HepG2 (cell line): ENCODE results near the gene POLN. TPM values are rescaled to one million over a fixed set of nuclear protein-coding genes. Genes with fewer than 3 reads are reported as not detected.
A peak's percentile ranks its signal among the peaks of the same experiment; 100 is the strongest.

Source experiments
- ATAC-seq: fragments of 200-7000 bp; cut with Tn5 transposase; 3 replicates; pipeline ENCODE4 v1.9.1; 2020; ENCODE audit warnings: mild to moderate bottlenecking, moderate library complexity
- BruUV-seq: library from RNA; stranded (reverse); fragments of 400-500 nt; replicated peaks from 2 replicates; lab custom pipeline; 2021; lab: Mats Ljungman, UMichigan
- CTCF ChIA-PET: fragments of 300-600 bp; formaldehyde crosslinking; extraction: SDS; loops from one replicate; lab custom pipeline; 2021; ENCODE audit warnings: low total read pairs, inconsistent platforms, low intra/inter-chr PET ratio; lab: Yijun Ruan, JAX
- POLR2A ChIA-PET: fragments of 350-600 bp; sonication (Branson Sonifier 250); formaldehyde crosslinking; loops from one replicate; lab custom pipeline; 2020; ENCODE audit warnings: antibody characterized with exemption, inconsistent platforms; lab: Yijun Ruan, JAX
- DNase-seq: peaks from one replicate; pipeline ENCODE4 v3.0.0-alpha.2; 2015; ENCODE audit warnings: low spot score
- FAIRE-seq: peaks from 3 replicates; lab custom pipeline; 2011; peaks lifted over from hg19 to GRCh38; lab: Jason Lieb, UNC
- H2AFZ ChIP-seq: one replicate; pipeline ENCODE4 v1.6.1; 2011; ENCODE audit warnings: low read length, inconsistent platforms
- H3K27ac ChIP-seq: fragments of 300-600 bp; 3 replicates; pipeline ENCODE4 v1.8.0; 2011; ENCODE audit warnings: mixed run types, mild to moderate bottlenecking, mixed read lengths, low read length, inconsistent platforms; ENCODE audit not compliant: insufficient read depth; ENCODE audit errors: extremely low read length
- H3K27me3 ChIP-seq, 2 experiments: fragments of 200-600 bp in 1 of 2; 2 replicates in 1 of 2; 3 replicates in 1 of 2; pipeline versions ENCODE4 v1.6.0 to v1.8.0; 2011; ENCODE audit warnings: low read length in 2 of 2, mild to moderate bottlenecking in 2 of 2, moderate library complexity in 2 of 2, inconsistent platforms in 1 of 2; ENCODE audit not compliant: insufficient read depth in 2 of 2, control insufficient read depth in 1 of 2
- H3K36me3 ChIP-seq, 2 experiments: fragments of 200-600 bp in 1 of 2; replicated peaks in 1 of 2; 2 replicates in 1 of 2; 3 replicates in 1 of 2; pipeline versions ENCODE4 v1.5.1 to v1.8.0; 2011; ENCODE audit warnings: low read length in 2 of 2, inconsistent platforms in 1 of 2; ENCODE audit not compliant: insufficient read depth in 2 of 2, control insufficient read depth in 1 of 2
- H3K4me1 ChIP-seq: 2 replicates; pipeline ENCODE4 v1.5.1; 2012; ENCODE audit warnings: low read length, inconsistent platforms; ENCODE audit not compliant: insufficient read depth
- H3K4me2 ChIP-seq: 2 replicates; pipeline ENCODE4 v1.6.0; 2011; ENCODE audit warnings: low read depth, low read length, inconsistent platforms
- H3K4me3 ChIP-seq, 3 experiments: fragments of 200-600 bp in 1 of 3; sonication (generic), shearing (Covaris generic) in 1 of 3; replicated peaks in 1 of 3; 2 replicates each; pipeline ENCODE4 v1.5.1; 2011 to 2016; ENCODE audit warnings: low read length in 3 of 3, inconsistent platforms in 2 of 3, low read depth in 2 of 3, mild to moderate bottlenecking in 2 of 3, control low read depth in 1 of 3, mixed read lengths in 1 of 3; ENCODE audit not compliant: insufficient read depth in 1 of 3
- H3K79me2 ChIP-seq: one replicate; pipeline ENCODE4 v1.6.1; 2011; ENCODE audit warnings: low read length, inconsistent platforms; ENCODE audit not compliant: insufficient read depth
- H3K9ac ChIP-seq: 2 replicates; pipeline ENCODE4 v1.6.0; 2011; ENCODE audit warnings: mild to moderate bottlenecking, low read depth, low read length, inconsistent platforms; ENCODE audit not compliant: insufficient read depth
- H3K9me3 ChIP-seq: 2 replicates; pipeline ENCODE4 v1.5.1; 2012; ENCODE audit warnings: mild to moderate bottlenecking, low read length
- H4K20me1 ChIP-seq: 2 replicates; pipeline ENCODE4 v1.6.0; 2011; ENCODE audit warnings: inconsistent platforms, mild to moderate bottlenecking, low read length, moderate library complexity; ENCODE audit not compliant: insufficient read depth
- AKNA ChIP-seq: sonication (generic); formaldehyde crosslinking; IDR thresholded peaks from 2 replicates; pipeline ENCODE4 v1.4.0; 2020; ENCODE audit warnings: missing genetic modification reagents, borderline replicate concordance
- CENPBD1 ChIP-seq: sonication (generic); formaldehyde crosslinking; IDR thresholded peaks from 2 replicates; pipeline ENCODE4 v1.8.0; 2022; ENCODE audit warnings: missing genetic modification reagents, low read depth, mild to moderate bottlenecking, borderline replicate concordance
- EHMT2 ChIP-seq: fragments of 200-600 bp; sonication (generic); IDR thresholded peaks from 2 replicates; pipeline ENCODE4 v1.7.0; 2017; ENCODE audit warnings: antibody characterized with exemption, low read depth, low read length, borderline replicate concordance
- ERF ChIP-seq: IDR thresholded peaks from 2 replicates; pipeline ENCODE4 v1.6.1; 2018; ENCODE audit warnings: missing biosample characterization, missing genetic modification reagents
- GZF1 ChIP-seq: sonication (generic); formaldehyde crosslinking; IDR thresholded peaks from 2 replicates; pipeline ENCODE4 v1.5.1; 2020; ENCODE audit warnings: mild to moderate bottlenecking, missing genetic modification reagents
- KDM5A ChIP-seq: fragments of 200-600 bp; sonication (generic); IDR thresholded peaks from 2 replicates; pipeline ENCODE4 v1.7.0; 2018; ENCODE audit warnings: antibody characterized with exemption, mild to moderate bottlenecking, low read length, borderline replicate concordance
- NCOR1 ChIP-seq: fragments of 200-600 bp; sonication (generic); IDR thresholded peaks from 2 replicates; pipeline ENCODE4 v1.7.0; 2017; ENCODE audit warnings: antibody characterized with exemption, low read length, borderline replicate concordance
- RARA ChIP-seq: IDR thresholded peaks from 2 replicates; pipeline ENCODE4 v1.6.1; 2016; ENCODE audit warnings: missing genetic modification reagents, missing compliant biosample characterization
- SMC3 ChIP-seq: IDR thresholded peaks from 2 replicates; pipeline ENCODE4 v1.6.1; 2011; ENCODE audit warnings: low read length, improper control_type of control experiment
- ZNF563 ChIP-seq: sonication (generic); formaldehyde crosslinking; IDR thresholded peaks from 2 replicates; pipeline ENCODE4 v1.8.0; 2022; ENCODE audit warnings: mild to moderate bottlenecking, moderate library complexity, missing genetic modification reagents
- ZNF883 ChIP-seq: sonication (generic); formaldehyde crosslinking; IDR thresholded peaks from 2 replicates; pipeline ENCODE4 v1.5.1; 2020; ENCODE audit warnings: mild to moderate bottlenecking, missing genetic modification reagents; ENCODE audit errors: not compliant biosample characterization
- WGBS: methylation state at CpG from one replicate; pipeline ENCODE4 v1.1.6; 2017; ENCODE audit warnings: low lambda C conversion rate; 5-methylcytosine and 5-hydroxymethylcytosine counted together
- in situ Hi-C: cut with HindIII; loops from 2 replicates; pipeline ENCODE4 v1.10.0; 2017; ENCODE audit warnings: low pct_unique_long_range_greater_than_20kb; ENCODE audit not compliant: extremely low pct_ligation_motif_present
- intact Hi-C: fragments of 100-400 bp; cut with micrococcal nuclease; formaldehyde crosslinking; loops from one replicate; pipeline ENCODE4 v1.10.0; 2022; ENCODE audit not compliant: unreplicated experiment
- polyA plus RNA-seq, 8 experiments: library from polyadenylated mRNA; depleted of rRNA in 3 of 8; stranded (reverse) in 7 of 8; unstranded in 1 of 8; fragments of >200 nt; fragmentation: Illumina TruSeq in 4 of 8; extraction: Trizol in 4 of 8; gene quantifications; 2 replicates each; pipeline versions ENCODE4 v1.2.1 to v1.2.3, GENCODE V29; 2011 to 2016; ENCODE audit warnings: low read depth in 4 of 8, missing spikeins in 1 of 8, mixed read lengths in 1 of 8; ENCODE audit not compliant: insufficient read depth in 1 of 8
- total RNA-seq, 5 experiments: library from RNA; depleted of rRNA; stranded (reverse); fragments of >200 nt; fragmentation: Illumina TruSeq; extraction: Trizol; gene quantifications; 2 replicates each; pipeline ENCODE4 v1.2.3, GENCODE V29; 2016; ENCODE audit warnings: low read depth in 1 of 5

The POLN gene
- total and polyA plus RNA-seq, 2 of the 13 experiments (the other 11 are each of a cell fraction or from before 2014, with no cell fraction given): 0.93 to 1.5 TPM

DNA sequence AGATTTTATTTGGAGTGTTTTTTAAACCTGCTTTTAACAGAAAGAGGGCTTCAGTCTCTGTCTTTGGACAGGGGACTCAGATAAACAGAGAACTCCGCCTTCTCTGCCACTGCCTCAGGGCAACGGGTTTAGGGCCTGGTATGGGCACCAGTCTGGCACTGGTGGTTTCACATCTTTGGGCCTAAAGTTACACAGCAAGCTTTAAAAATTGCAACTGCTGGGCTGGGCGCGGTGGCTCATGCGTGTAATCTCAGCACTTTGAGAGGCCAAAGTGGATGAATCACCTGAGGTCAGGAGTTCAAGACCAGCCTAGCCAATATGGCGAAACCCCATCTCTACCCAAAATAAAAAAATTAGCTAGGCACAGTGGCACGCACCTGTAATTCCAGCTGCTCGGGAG, 193.1 kb downstream of the POLN start (continued):
- no peak for TF ChIP-seq RARA (CRISPR knock-in tag)
- no peak for TF ChIP-seq SMC3
- TF ChIP-seq NCOR1: no peak
- no peak for TF ChIP-seq AKNA (CRISPR knock-in tag)

- Histone ChIP-seq H2AFZ (no peak overlapping the region), H3K36me3 (no peaks in the 10 kb centered on the region), H3K9me3 (no peaks in the 10 kb centered on the region), H4K20me1 (no peaks in the 10 kb centered on the region), H3K4me1 (no peaks in the 10 kb centered on the region), H3K4me3 (no peak overlapping the region), H3K27me3 (peaks cover 1 to 21% of the 10 kb centered on the region in 2 experiments; a peak in 3 of 5 replicates), H3K9ac (no peak overlapping the region), H3K79me2 (no peaks in the 10 kb centered on the region), H3K27ac (no peak overlapping the region), H3K4me2 (no peak overlapping the region)
- ChIA-PET POLR2A (no interaction called here), CTCF (no interaction called here)
- TF ChIP-seq GZF1 (CRISPR knock-in tag) (no peak), ZNF883 (no peak), ERF (CRISPR knock-in tag) (no peak), EHMT2 (no peak), ZNF563 (no peak), CENPBD1 (no peak), KDM5A (no peak)
- intact Hi-C loops (no loop called here), in situ Hi-C loops (no loop called here)
- peak; percentile 14 for ATAC-seq
- no TSS peak for BruUV-seq
- WGBS: 56% methylated on average over 16 of the region's 25 CpGs
- no peak for FAIRE-seq
- no peak for DNase-seq
Measured at GRCh38 chr4:2047781-2048581, 193.9 kb downstream of the POLN start.
